Keratinocyte (primary cell): Measurements from ENCODE around the gene DNAAF8.

ENCODE experiments used
- EZH2 ChIP-seq: IDR thresholded peaks from one replicate; pipeline ENCODE4 v1.6.1; 2012; ENCODE audit warnings: inconsistent platforms, mild to moderate bottlenecking, low read length, moderate library complexity
- TF ChIP-seq, protein P1 (sequence below), 3 experiments: IDR thresholded peaks in 1 of 3; conservative IDR thresholded peaks in 1 of 3; optimal IDR thresholded peaks in 1 of 3; 2 replicates in 2 of 3; 3 replicates in 1 of 3; pipeline versions ENCODE3 to v1.5.1; 2011; ENCODE audit warnings: low read length in 3 of 3, mild to moderate bottlenecking in 3 of 3, moderate library complexity in 2 of 3, control low read depth in 1 of 3, inconsistent platforms in 1 of 3; ENCODE audit not compliant: insufficient read depth in 2 of 3; ENCODE audit errors: extremely low read depth in 1 of 3

DNA sequence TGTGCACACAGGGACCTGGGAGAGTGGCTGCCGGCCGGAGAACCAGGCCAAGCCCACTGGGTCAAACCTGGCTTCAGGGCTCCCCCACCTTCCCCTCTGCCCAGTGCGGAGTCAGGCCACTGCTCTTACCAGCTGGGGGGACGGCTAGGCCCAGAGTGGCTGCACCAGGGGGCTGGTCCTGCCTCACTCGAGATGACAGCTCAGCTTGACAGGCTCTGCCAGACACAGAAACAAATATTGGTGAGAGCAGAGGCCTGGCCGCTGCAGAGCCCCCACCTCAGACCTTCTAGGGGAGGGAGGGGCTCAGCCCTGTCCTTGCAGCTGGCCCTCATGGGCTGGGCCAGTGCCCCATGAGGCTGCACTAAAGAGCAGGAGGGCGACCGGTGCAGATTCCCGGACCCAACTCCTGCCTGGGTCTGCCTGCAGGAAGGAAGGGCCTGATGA lies 36.5 kb upstream of the DNAAF8 start:
- TF ChIP-seq, protein P1, sequence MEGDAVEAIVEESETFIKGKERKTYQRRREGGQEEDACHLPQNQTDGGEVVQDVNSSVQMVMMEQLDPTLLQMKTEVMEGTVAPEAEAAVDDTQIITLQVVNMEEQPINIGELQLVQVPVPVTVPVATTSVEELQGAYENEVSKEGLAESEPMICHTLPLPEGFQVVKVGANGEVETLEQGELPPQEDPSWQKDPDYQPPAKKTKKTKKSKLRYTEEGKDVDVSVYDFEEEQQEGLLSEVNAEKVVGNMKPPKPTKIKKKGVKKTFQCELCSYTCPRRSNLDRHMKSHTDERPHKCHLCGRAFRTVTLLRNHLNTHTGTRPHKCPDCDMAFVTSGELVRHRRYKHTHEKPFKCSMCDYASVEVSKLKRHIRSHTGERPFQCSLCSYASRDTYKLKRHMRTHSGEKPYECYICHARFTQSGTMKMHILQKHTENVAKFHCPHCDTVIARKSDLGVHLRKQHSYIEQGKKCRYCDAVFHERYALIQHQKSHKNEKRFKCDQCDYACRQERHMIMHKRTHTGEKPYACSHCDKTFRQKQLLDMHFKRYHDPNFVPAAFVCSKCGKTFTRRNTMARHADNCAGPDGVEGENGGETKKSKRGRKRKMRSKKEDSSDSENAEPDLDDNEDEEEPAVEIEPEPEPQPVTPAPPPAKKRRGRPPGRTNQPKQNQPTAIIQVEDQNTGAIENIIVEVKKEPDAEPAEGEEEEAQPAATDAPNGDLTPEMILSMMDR (optimal IDR thresholded peaks at IDR 0.05 in 1 of 3, IDR thresholded peaks at IDR 0.05 in 1 of 3, conservative IDR thresholded peaks at IDR 0.05 in 1 of 3; ENCODE audit: extremely low read depth in 1 of 3, insufficient read depth in 2 of 3, low read length in 3 of 3): no peak
- TF ChIP-seq EZH2: no peak
